GM12891 (cell line): Measurements from ENCODE around the gene CLBA1.

ENCODE experiments used
- POLR2A ChIP-seq: IDR thresholded peaks from 2 replicates; pipeline ENCODE4 v1.6.1; 2011; ENCODE audit warnings: low read depth, low read length, control low read depth
- POLR2AphosphoS5 ChIP-seq: IDR thresholded peaks from 2 replicates; pipeline ENCODE4 v1.6.1; 2011; ENCODE audit warnings: low read depth, low read length, control low read depth
- SPI1 ChIP-seq: IDR thresholded peaks from 2 replicates; pipeline ENCODE4 v1.6.1; 2011; ENCODE audit warnings: low read depth, low read length, control low read depth
- TAF1 ChIP-seq: IDR thresholded peaks from 2 replicates; pipeline ENCODE4 v1.6.1; 2011; ENCODE audit warnings: low read depth, low read length, control low read depth

GRCh38 chr14:105021656-105022275, 36.2 kb downstream of the CLBA1 start:
- TF ChIP-seq POLR2AphosphoS5, result no peak
- TF ChIP-seq POLR2A, result no peak; the same call in 1 of the 2 replicates
- TF ChIP-seq SPI1, result no peak
- no peak for TF ChIP-seq TAF1
